OCI-M2 (cell line): Measurements from ENCODE around the gene LSM14A.
"Not testable (repeated sequence)": the region's sequence is repeated elsewhere in the genome, so short reads cannot be mapped to it uniquely, and the experiment has no call there.

Source experiments
- DNase-seq: peaks from one replicate; lab custom pipeline; 2025; ENCODE audit not compliant: unreplicated experiment; lab: John Stamatoyannopoulos, UW

Gene LSM14A

GRCh38 chr19:34171877-34172660, at the start of gene LSM14A:
TSS of gene LSM14A (plus strand) at chr19:34172504. CDS start at chr19:34172643, 139 bp downstream.
- peak; percentile 98 for DNase-seq

- no peak for DNase-seq
Observed at GRCh38 chr19:34124828-34125227, 47.5 kb upstream of the LSM14A start.

DNA sequence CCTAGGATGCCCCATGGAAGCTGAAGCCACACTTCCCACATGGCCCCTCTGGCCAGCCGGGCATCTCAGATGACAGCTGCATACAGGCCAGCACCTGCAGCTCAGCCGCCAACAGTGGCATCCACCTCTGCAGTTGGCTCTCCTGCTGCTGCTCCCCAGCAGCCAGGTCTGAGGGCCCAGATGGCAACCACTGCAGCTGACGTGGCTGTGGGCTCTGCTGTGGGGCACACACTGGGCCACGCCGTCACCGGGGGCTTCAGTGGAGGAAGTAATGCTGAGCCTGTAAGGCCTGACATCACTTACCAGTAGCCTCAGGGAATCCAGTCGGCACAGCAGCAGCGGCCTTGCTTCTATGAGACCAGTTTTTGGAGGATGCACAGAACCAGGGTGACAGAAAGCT, 45.3 kb upstream of the LSM14A start:
- no peak for DNase-seq

- DNase-seq: no peak
Observed at GRCh38 chr19:34127684-34128189, 44.6 kb upstream of the LSM14A start.

DNA sequence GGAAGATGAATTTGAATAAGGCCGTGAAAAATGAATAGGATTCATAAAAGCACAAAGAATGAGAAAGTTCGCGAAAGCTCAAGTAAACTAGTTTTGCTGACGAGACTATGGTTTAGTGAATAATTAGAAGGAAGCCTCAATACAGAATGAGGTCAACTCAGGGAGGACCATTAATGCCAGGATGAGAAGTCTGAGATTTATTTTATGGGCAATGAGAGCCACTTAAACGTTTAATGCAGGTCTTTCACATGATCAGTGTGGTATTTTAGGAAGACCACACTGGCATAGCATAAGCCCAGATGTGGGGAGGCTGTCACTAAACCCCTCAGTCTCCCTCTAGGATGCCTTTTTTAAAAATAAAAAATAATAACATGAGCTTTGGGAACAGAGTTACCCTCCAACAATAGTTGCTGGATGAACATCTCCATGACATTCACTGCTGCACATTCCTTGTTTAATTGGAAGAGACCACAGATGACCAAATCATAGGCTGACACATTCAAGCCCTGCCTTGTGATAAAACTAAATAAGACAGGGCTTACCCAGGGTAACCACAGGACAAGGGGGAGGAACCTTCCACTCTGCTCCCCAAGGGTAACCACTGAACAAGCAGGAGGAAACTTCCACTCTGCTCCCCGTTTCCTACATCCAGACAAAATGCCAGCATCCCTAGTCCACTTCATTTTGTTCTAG, 43.6 kb upstream of the LSM14A start:
- DNase-seq: no peak

GRCh38 chr19:34131100-34131499, 41.2 kb upstream of the LSM14A start:
- DNase-seq: no peak

DNA sequence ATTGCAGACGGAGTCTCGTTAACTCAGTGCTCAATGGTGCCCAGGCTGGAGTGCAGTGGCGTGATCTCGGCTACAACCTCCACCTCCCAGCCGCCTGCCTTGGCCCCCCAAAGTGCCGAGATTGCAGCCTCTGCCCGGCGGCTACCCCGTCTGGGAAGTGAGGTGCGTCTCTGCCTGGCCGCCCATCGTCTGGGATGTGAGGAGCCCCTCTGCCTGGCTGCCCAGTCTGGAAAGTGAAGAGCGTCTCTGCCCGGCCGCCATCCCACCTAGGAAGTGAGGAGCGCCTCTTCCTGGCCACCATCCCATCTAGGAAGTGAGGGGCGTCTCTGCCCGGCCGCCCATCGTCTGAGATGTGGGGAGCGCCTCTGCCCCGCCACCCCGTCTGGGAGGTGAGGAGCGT, 40.2 kb upstream of the LSM14A start:
- not testable (repeated sequence) for DNase-seq

- DNase-seq: not testable (repeated sequence)
Observed at GRCh38 chr19:34132706-34133105, 39.6 kb upstream of the LSM14A start.

DNA sequence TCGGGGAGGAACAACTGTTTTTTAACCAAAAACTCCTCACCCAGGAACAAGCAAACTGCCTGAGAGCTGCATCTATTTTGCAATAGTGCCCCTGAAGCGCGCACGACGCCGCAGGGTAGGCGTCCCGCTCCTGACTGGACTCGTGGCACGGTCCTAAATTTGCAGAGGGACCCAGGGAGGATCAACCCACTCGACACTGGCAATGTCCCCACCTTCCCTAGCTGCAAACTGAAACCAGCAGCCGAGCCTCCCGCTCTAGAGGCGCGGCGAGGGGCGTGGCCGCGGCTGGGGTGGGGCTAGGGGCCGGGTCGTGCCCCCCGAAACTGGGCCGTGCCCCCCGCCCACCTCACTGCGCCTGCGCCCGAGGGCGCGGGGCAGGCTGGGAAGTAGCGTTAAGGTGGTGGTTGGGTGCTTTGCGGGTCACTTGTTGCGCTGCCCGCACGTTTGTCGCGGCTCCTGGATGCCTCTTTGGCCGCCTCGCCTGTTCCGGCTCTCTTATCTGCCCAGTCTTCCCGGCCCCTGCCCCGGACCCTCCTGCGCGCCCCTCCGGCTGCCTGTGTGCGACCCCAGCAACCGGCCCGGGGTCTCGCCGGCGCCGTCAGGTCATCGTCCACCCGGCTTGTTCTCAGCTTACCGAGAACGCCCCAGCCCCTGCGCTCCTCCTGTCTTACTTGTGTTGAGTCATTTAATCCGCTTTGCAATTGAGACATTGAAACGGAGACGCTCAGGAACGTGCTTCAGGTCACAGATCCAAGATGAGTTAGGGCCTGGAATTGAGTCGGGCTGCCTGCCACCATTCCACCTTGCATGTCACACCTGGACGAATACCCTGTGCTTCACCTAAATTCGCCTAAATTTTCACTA, 37.9 kb upstream of the LSM14A start:
- peak; percentile 98 for DNase-seq

DNA sequence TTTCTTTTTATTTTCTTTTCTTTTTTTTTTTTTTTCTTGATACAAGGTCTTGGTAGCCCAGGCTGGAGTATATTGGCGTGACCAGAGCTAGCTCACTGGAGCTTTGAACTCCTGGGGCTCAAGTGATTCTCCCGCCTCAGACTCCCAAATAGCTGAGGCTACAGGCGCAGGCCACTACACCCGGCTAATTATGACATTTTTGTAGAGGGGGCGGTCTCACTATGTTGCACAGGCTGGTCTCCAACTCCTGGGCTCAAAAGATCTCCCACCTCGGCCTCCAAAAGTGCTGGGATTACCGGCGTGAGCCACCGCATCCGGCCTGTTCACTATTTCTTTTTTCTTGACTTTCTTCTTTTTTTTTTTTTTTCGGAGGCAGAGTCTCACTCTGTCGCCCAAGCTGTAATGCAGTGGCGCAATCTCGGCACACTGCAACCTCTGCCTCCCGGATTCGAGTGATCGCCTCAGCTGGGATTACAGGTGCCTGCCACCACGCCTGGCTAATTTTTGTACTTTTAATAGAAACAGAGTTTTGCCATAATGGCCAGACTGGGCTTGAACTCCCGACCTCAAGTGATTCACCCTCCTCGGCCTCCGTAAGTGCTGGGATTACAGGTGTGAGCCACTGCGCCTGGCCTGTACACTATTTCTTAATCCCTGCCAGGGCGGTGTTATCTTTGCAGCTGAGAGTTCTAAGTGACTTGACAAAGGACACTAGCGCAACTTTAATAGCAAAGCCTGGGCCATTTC, 37.1 kb upstream of the LSM14A start:
- DNase-seq: no peak

GRCh38 chr19:34135821-34136611, 36.3 kb upstream of the LSM14A start:
- no peak for DNase-seq

DNA sequence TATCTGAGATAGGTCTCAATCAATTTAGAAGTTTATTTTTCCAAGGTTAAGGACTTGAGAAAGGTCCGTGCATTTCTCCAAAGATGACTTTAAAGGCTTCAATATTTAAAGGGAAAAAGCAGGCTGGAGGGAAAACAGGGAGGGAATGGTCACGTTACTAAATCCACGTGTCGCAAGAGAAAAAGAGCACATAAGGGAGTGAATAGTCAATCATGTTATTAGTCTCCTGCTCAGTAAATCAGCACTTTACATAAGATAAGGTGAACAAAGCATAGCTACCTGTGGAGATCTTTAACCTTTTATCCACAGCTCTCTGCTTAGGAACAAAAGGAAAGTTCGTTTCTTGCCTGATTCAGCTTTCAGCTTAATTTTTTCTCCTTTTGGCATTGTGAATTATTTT, 31.3 kb upstream of the LSM14A start:
- DNase-seq: no peak

DNA sequence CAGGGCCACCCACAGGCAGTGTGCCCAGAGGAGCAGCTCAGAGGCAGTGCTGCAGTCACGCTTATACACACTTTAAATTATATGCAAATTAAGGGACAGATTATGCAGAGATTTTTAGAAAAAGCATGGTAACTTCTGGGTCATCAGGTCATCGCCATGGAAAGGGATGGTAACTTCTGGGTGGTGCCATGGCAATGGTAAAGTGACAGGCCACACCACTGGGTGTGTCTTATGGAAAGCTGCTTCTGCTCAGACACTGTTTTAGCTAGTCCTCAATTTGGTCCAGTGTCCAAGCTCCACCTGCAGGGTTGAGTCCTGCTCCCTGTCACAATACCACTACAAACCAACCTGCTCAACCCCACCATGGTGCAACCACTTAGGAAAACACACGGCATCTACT, 29.9 kb upstream of the LSM14A start:
- DNase-seq: no peak

DNA sequence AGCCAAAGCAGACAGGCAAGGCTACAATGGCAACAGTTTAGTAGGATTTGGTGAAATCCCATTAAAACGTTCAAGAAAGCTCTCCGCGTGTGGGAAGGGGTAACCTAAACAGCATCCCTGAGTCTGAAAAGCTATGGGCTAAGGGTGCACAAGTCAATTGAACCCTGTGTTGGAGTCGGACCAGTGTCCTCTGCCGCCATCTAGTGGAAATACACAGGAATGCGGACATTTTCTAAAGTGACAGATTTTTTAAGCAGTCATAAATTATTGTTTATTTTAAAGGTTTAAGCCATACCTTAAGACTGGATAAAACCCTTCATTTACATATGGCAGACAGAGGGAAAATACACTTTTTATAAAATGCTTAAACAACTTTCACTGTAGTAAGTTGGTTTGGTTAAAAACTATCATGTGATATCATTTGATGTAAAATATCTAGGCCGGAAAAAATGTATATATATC, 26.5 kb upstream of the LSM14A start:
- peak; percentile 69 for DNase-seq

GRCh38 chr19:34148658-34149185, 23.6 kb upstream of the LSM14A start:
- no peak for DNase-seq

DNA sequence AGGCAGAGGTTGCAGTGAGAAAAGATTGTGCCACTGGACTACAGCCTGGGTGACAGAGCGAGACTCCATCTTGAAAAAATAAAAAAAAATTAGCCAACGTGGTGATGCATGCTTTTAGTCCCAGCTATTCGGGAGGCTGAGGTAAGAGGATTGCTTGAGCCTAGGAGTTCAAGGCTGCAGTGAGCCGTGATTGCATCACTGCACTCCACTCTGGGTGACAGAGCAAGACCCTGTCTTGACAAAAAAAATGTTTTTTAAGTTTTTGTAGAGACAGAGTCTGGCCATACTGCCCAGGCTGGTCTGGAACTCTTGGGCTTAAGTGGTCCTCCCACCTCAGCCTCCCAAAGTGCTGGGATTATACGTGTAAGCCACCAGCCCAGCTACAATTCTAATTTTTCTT, 22.4 kb upstream of the LSM14A start:
- no peak for DNase-seq

GRCh38 chr19:34150558-34150957, 21.7 kb upstream of the LSM14A start:
- DNase-seq: no peak

- DNase-seq: no peak
Observed at GRCh38 chr19:34151439-34151838, 20.9 kb upstream of the LSM14A start.

DNA sequence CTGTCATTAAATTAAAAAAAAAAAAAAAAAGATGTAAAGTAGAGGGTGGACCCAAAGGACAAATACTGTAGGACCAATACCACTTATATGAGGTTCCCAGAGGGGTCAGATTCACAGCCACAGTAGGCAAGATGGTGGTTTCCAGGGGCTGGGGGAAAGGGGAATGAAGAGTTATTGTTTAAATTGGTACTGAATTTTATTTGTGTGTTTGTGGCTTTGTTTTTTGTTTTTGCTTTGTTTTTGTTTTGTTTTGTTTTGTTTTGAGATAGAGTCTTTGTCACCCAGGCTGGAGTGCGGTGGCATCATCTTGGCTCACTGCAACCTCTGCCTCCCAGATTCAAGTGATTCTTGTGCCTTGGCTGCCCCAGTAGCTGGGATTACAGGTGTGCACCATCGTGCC, 17.9 kb upstream of the LSM14A start:
- DNase-seq: no peak

- DNase-seq: no peak
Observed at GRCh38 chr19:34155686-34156085, 16.6 kb upstream of the LSM14A start.
